ENCODE data around the gene KLHL22. TPM values are rescaled to one million over a fixed set of nuclear protein-coding genes. Genes with fewer than 3 reads are reported as not detected.

The KLHL22 gene
- total and polyA plus RNA-seq, 2 of the 8 experiments (the other 6 are each of a cell fraction or from before 2014, with no cell fraction given), result 9.4 to 16.2 TPM

- TF ChIP-seq CHD7 (IDR thresholded peaks at IDR 0.05; ENCODE audit: insufficient replicate concordance, low read length) (no peak), PHF8 (conservative IDR thresholded peaks at IDR 0.05; ENCODE audit: low read depth, low read length) (no peak), EGR1 (IDR thresholded peaks at IDR 0.05; ENCODE audit: borderline replicate concordance, low read depth, low read length) (no peak), EP300 (IDR thresholded peaks at IDR 0.05; ENCODE audit: borderline replicate concordance in 1 of 2, low read depth in 2 of 2, low read length in 2 of 2) (no peak), CHD1 (IDR thresholded peaks at IDR 0.05; ENCODE audit: low read depth, low read length) (no peak), TBP (IDR thresholded peaks at IDR 0.05; ENCODE audit: low read depth, low read length) (no peak), TAF7 (optimal IDR thresholded peaks at IDR 0.05; ENCODE audit: borderline replicate concordance, low read depth, low read length) (no peak), BACH1 (IDR thresholded peaks at IDR 0.05; ENCODE audit: low read length) (no peak), CBX5 (IDR thresholded peaks at IDR 0.05; ENCODE audit: low read depth, low read length) (no peak), SUZ12 (IDR thresholded peaks at IDR 0.05; ENCODE audit: low read length) (no peak)
Measured at GRCh38 chr22:20472629-20473442, 22.8 kb downstream of the KLHL22 start (continued).

All from H1 (cell line).